ENCODE results near the gene LDLRAD4.

GRCh38 chr18:13597068-13597467 lies 378.5 kb downstream of the LDLRAD4 start:
- no peak for TF ChIP-seq CTCF (IDR thresholded peaks at IDR 0.05)
- no peak for TF ChIP-seq POLR2A (IDR thresholded peaks at IDR 0.05)
- TF ChIP-seq POLR2AphosphoS5 (IDR thresholded peaks at IDR 0.05), result no peak

All from upper lobe of left lung (tissue), 4 donors.